Keratinocyte (primary cell): ENCODE measurements around the gene ABHD8. TPM values are rescaled to one million over a fixed set of nuclear protein-coding genes. Genes with fewer than 3 reads are reported as not detected.

ENCODE experiments used
- DNase-seq: peaks from one replicate; pipeline ENCODE4 v3.0.0-alpha.2; 2011; ENCODE audit warnings: low read depth, missing footprints, low spot score
- FAIRE-seq: peaks from 2 replicates; lab custom pipeline; 2011; peaks lifted over from hg19 to GRCh38; lab: Jason Lieb, UNC
- H2AFZ ChIP-seq: 2 replicates; pipeline ENCODE4 v1.6.0; 2012; ENCODE audit warnings: low read length, control low read depth, inconsistent platforms; ENCODE audit not compliant: control insufficient read depth
- H3K27ac ChIP-seq: 2 replicates; pipeline ENCODE4 v1.5.1; 2011; ENCODE audit warnings: low read length; ENCODE audit not compliant: control insufficient read depth, insufficient read depth
- H3K27me3 ChIP-seq: 3 replicates; pipeline ENCODE4 v1.6.0; 2011; ENCODE audit warnings: low read length; ENCODE audit not compliant: control insufficient read depth, insufficient read depth; ENCODE audit errors: extremely low read depth
- H3K36me3 ChIP-seq, 2 experiments: 2 replicates in 1 of 2; 3 replicates in 1 of 2; pipeline ENCODE4 v1.5.1; 2011; ENCODE audit warnings: low read length in 2 of 2, mild to moderate bottlenecking in 1 of 2; ENCODE audit not compliant: control insufficient read depth in 2 of 2, insufficient read depth in 2 of 2; ENCODE audit errors: extremely low read depth in 1 of 2
- H3K4me1 ChIP-seq: 3 replicates; pipeline ENCODE4 v1.5.1; 2011; ENCODE audit warnings: low read length; ENCODE audit not compliant: control insufficient read depth, insufficient read depth; ENCODE audit errors: extremely low read depth
- H3K4me2 ChIP-seq: 3 replicates; pipeline ENCODE4 v1.6.0; 2011; ENCODE audit warnings: low read depth, low read length; ENCODE audit not compliant: control insufficient read depth, insufficient read depth; ENCODE audit errors: extremely low read depth
- H3K4me3 ChIP-seq, 3 experiments: fragments of 200-600 bp in 1 of 3; sonication (generic) in 1 of 3; 2 replicates in 2 of 3; 3 replicates in 1 of 3; pipeline ENCODE4 v1.5.1; 2011 to 2016; ENCODE audit warnings: low read length in 3 of 3, mild to moderate bottlenecking in 3 of 3, control low read depth in 2 of 3, inconsistent platforms in 1 of 3, low read depth in 1 of 3, mixed read lengths in 1 of 3, mixed run types in 1 of 3, moderate library complexity in 1 of 3; ENCODE audit not compliant: control insufficient read depth in 2 of 3, insufficient read depth in 2 of 3; ENCODE audit errors: extremely low read depth in 1 of 3
- H3K79me2 ChIP-seq: 2 replicates; pipeline ENCODE4 v1.6.0; 2012; ENCODE audit warnings: low read length; ENCODE audit not compliant: control insufficient read depth, insufficient read depth
- H3K9ac ChIP-seq: 3 replicates; pipeline ENCODE4 v1.6.0; 2011; ENCODE audit warnings: low read length; ENCODE audit not compliant: control insufficient read depth, insufficient read depth; ENCODE audit errors: extremely low read depth
- H3K9me1 ChIP-seq: 3 replicates; pipeline ENCODE4 v1.6.0; 2011; ENCODE audit warnings: low read length; ENCODE audit not compliant: control insufficient read depth, insufficient read depth; ENCODE audit errors: extremely low read depth
- H3K9me3 ChIP-seq: 2 replicates; pipeline ENCODE4 v1.5.1; 2012; ENCODE audit warnings: low read depth, low read length; ENCODE audit not compliant: control insufficient read depth
- H4K20me1 ChIP-seq: 3 replicates; pipeline ENCODE4 v1.6.0; 2011; ENCODE audit warnings: low read length; ENCODE audit not compliant: control insufficient read depth, insufficient read depth; ENCODE audit errors: extremely low read depth
- EZH2 ChIP-seq: IDR thresholded peaks from one replicate; pipeline ENCODE4 v1.6.1; 2012; ENCODE audit warnings: inconsistent platforms, mild to moderate bottlenecking, low read length, moderate library complexity
- dilution Hi-C: fragments of 300-500 bp; cut with MboI; formaldehyde crosslinking; loops from one replicate; pipeline ENCODE4 v1.7.0; 2020; ENCODE audit warnings: low sequenced_read_pairs; ENCODE audit not compliant: extremely low pct_ligation_motif_present
- polyA plus RNA-seq, 5 experiments: library from polyadenylated mRNA; depleted of rRNA in 3 of 5; stranded (reverse) in 3 of 5; stranded (forward) in 1 of 5; unstranded in 1 of 5; fragments of >200 nt; gene quantifications; 1 replicate in 1 of 5; 2 replicates in 3 of 5; 3 replicates in 1 of 5; pipeline versions ENCODE4 v1.2.1 to v1.2.3, GENCODE V29; 2011 to 2012; ENCODE audit warnings: missing spikeins in 2 of 5, low read depth in 1 of 5, low replicate concordance in 1 of 5
- TF ChIP-seq, protein P1 (sequence below), 3 experiments: IDR thresholded peaks in 1 of 3; conservative IDR thresholded peaks in 1 of 3; optimal IDR thresholded peaks in 1 of 3; 2 replicates in 2 of 3; 3 replicates in 1 of 3; pipeline versions ENCODE3 to v1.5.1; 2011; ENCODE audit warnings: low read length in 3 of 3, mild to moderate bottlenecking in 3 of 3, moderate library complexity in 2 of 3, control low read depth in 1 of 3, inconsistent platforms in 1 of 3; ENCODE audit not compliant: insufficient read depth in 2 of 3; ENCODE audit errors: extremely low read depth in 1 of 3

Gene ABHD8
- polyA plus RNA-seq, 1 donor (not counting 4 experiments of a cell fraction or from before 2014, with no cell fraction given), result 4.1 TPM

DNA sequence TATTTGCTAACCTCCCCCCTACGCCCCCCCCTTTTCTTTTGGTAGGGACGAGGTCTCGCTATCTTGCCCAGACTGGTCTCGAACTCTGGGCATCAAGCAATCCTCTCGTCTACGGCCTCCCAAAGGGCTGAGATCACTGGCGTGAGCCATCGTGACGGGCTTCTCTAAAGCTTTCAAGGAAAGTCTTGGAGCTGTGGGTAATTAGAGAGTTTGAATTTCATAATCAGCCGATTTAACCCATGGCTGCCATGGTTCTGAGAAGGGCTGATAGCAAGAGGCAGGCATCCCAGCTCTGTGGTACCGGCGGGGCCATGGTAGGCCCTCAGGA lies 679 bp upstream of the ABHD8 start:
- H3K79me2 ChIP-seq, result peaks cover 12% of the 10 kb centered on the region
- H3K36me3 ChIP-seq, result no peaks in the 10 kb centered on the region
- H3K9ac ChIP-seq, result no peak overlapping the region
- FAIRE-seq (no peak), DNase-seq (no peak)
- no peak for TF ChIP-seq EZH2
- TF ChIP-seq, protein P1, sequence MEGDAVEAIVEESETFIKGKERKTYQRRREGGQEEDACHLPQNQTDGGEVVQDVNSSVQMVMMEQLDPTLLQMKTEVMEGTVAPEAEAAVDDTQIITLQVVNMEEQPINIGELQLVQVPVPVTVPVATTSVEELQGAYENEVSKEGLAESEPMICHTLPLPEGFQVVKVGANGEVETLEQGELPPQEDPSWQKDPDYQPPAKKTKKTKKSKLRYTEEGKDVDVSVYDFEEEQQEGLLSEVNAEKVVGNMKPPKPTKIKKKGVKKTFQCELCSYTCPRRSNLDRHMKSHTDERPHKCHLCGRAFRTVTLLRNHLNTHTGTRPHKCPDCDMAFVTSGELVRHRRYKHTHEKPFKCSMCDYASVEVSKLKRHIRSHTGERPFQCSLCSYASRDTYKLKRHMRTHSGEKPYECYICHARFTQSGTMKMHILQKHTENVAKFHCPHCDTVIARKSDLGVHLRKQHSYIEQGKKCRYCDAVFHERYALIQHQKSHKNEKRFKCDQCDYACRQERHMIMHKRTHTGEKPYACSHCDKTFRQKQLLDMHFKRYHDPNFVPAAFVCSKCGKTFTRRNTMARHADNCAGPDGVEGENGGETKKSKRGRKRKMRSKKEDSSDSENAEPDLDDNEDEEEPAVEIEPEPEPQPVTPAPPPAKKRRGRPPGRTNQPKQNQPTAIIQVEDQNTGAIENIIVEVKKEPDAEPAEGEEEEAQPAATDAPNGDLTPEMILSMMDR (optimal IDR thresholded peaks at IDR 0.05 in 1 of 3, IDR thresholded peaks at IDR 0.05 in 1 of 3, conservative IDR thresholded peaks at IDR 0.05 in 1 of 3; ENCODE audit: extremely low read depth in 1 of 3, insufficient read depth in 2 of 3, low read length in 3 of 3), result no peak
- peak overlapping the region; percentile 39 for H3K4me2 ChIP-seq
- peaks cover 32% of the 10 kb centered on the region for H3K4me1 ChIP-seq
- no peaks in the 10 kb centered on the region for H4K20me1 ChIP-seq
- dilution Hi-C loops, result no loop called here
- no peak overlapping the region for H3K4me3 ChIP-seq
- no peak overlapping the region for H3K27ac ChIP-seq
- no peak overlapping the region for H2AFZ ChIP-seq
- peaks cover 3% of the 10 kb centered on the region for H3K9me1 ChIP-seq
- no peaks in the 10 kb centered on the region for H3K27me3 ChIP-seq
- H3K9me3 ChIP-seq, result no peaks in the 10 kb centered on the region

DNA sequence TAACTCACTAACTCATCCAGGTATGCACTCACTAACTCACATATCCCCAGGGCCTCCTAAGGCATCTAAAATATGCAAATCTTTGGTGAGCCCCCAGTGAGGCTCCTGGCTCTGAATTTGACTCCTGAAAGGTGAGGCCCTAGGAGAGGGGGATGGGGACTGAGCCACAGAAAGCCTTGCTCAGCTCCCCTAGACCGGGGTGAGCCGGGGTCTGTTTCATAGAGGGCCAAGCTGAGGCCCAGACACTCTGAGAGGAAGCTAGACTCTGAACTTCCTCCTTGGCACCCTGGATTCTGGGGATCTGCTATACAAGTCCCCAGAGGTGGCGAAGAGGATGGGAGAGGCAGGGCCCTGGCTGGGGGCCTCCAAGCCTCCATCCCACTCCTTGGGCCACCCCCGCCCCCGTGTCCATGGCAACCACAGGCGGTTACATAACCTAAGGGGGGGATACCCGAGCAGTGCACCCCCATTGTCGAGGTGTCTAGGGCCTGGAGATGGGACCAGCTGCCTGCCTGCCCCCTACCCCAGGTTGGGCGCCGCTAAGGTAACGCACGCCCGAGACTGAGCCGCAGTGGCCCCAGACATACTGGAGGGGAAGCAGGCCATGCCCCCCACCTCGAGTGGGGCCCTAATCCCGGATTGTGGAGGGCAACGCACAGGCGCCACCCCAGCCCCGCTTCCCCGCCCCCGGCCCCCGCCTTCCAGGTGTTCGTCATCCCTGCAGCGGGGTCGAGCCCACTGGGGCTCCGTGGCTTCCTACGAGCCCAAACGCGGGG lies 646 bp downstream of the ABHD8 start:
- Histone ChIP-seq H3K27me3 (no peaks in the 10 kb centered on the region), H2AFZ (peak overlapping the region; percentile 33), H3K27ac (peak overlapping the region; percentile 36), H3K9me3 (no peaks in the 10 kb centered on the region), H3K9ac (peak overlapping the region; percentile 69), H3K79me2 (peaks cover 14% of the 10 kb centered on the region), H3K4me2 (peak overlapping the region; percentile 87), H3K9me1 (peaks cover 3% of the 10 kb centered on the region), H3K4me3 (peak overlapping the region; percentile 55 to 87 (median 64)), H3K36me3 (peaks cover 0 to 5% of the 10 kb centered on the region in 2 experiments), H3K4me1 (peaks cover 32% of the 10 kb centered on the region), H4K20me1 (no peaks in the 10 kb centered on the region)
- dilution Hi-C loops, result no loop called here
- TF ChIP-seq, protein P1 (optimal IDR thresholded peaks at IDR 0.05 in 1 of 3, IDR thresholded peaks at IDR 0.05 in 1 of 3, conservative IDR thresholded peaks at IDR 0.05 in 1 of 3; ENCODE audit: extremely low read depth in 1 of 3, insufficient read depth in 2 of 3, low read length in 3 of 3), result no peak
- no peak for TF ChIP-seq EZH2
- no peak for DNase-seq
- no peak for FAIRE-seq
